Measurements from ENCODE around the gene IL22.

The IL22 gene

GRCh38 chr12:68240079-68240478 lies 13.3 kb downstream of the IL22 start:
- Mint-ChIP-seq H3K27me3 (ENCODE audit: low read depth, poor library complexity) (peaks cover 5% of the 10 kb centered on the region), H3K4me1 (peaks cover 24% of the 10 kb centered on the region), H3K36me3 (ENCODE audit: low read depth) (no peaks in the 10 kb centered on the region), H3K9me3 (peaks cover 3% of the 10 kb centered on the region), H3K27ac (no peak overlapping the region), H3K4me3 (no peak overlapping the region)
- no peak for TF ChIP-seq CTCF (IDR thresholded peaks at IDR 0.05)
- DNase-seq, result no peak

- no peaks in the 10 kb centered on the region for H3K36me3 Mint-ChIP-seq (ENCODE audit: low read depth)
- no peak for TF ChIP-seq CTCF (IDR thresholded peaks at IDR 0.05)
- H3K4me3 Mint-ChIP-seq, result no peak overlapping the region
- H3K9me3 Mint-ChIP-seq, result peaks cover 3% of the 10 kb centered on the region
- DNase-seq, result no peak
- no peak overlapping the region for H3K27ac Mint-ChIP-seq
- H3K27me3 Mint-ChIP-seq (ENCODE audit: low read depth, poor library complexity), result peaks cover 5% of the 10 kb centered on the region
- peaks cover 17% of the 10 kb centered on the region for H3K4me1 Mint-ChIP-seq
Observed at GRCh38 chr12:68239309-68239982, 14.0 kb downstream of the IL22 start.

DNA sequence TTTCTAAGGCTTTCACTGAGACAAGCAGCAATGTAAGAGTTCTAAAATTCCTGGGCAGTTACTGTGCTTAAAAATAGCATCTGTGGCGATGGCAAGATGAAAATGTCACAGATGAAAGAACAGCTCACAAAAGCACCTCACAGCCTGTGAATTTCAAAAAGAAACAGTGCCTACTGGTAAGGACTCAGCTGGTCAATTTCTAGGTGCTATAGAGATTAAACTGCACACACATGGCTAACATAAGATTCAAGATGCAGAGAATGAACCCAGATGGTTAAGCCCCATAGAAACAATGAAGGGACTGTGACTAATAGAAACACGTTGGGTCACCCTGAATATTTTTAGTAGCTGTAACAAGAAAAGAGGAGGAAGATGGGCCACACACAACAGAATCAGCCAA lies 15.8 kb downstream of the IL22 start:
- DNase-seq, result no peak
- H3K4me3 Mint-ChIP-seq, result no peak overlapping the region
- no peak overlapping the region for H3K27ac Mint-ChIP-seq
- peaks cover 5% of the 10 kb centered on the region for H3K27me3 Mint-ChIP-seq (ENCODE audit: low read depth, poor library complexity)
- no peaks in the 10 kb centered on the region for H3K36me3 Mint-ChIP-seq (ENCODE audit: low read depth)
- peaks cover 3% of the 10 kb centered on the region for H3K9me3 Mint-ChIP-seq
- peaks cover 6% of the 10 kb centered on the region for H3K4me1 Mint-ChIP-seq
- no peak for TF ChIP-seq CTCF (IDR thresholded peaks at IDR 0.05)

DNA sequence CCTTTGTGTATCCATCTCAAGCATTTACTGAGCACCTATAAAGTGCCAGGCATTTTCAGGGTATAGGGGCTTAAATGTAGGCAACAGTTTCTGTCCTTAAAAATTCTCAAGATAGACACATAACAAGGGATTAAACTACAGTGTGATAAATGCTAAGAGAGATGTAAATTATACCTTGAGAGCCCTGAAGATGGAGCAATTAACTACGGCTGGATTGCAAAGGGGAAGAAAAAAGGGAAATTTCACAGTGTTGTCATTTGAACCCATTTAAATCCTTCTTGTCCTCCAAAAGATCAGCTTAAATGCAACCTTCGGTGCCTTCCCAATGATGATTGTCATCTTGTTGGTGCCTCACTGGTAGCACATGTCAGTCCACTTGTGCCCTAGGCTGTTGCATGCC lies 16.3 kb downstream of the IL22 start:
- Mint-ChIP-seq H3K27ac (no peak overlapping the region), H3K4me1 (peaks cover 6% of the 10 kb centered on the region), H3K4me3 (no peak overlapping the region), H3K27me3 (ENCODE audit: low read depth, poor library complexity) (peaks cover 5% of the 10 kb centered on the region), H3K9me3 (peaks cover 3% of the 10 kb centered on the region), H3K36me3 (ENCODE audit: low read depth) (no peaks in the 10 kb centered on the region)
- TF ChIP-seq CTCF (IDR thresholded peaks at IDR 0.05), result no peak
- no peak for DNase-seq

DNA sequence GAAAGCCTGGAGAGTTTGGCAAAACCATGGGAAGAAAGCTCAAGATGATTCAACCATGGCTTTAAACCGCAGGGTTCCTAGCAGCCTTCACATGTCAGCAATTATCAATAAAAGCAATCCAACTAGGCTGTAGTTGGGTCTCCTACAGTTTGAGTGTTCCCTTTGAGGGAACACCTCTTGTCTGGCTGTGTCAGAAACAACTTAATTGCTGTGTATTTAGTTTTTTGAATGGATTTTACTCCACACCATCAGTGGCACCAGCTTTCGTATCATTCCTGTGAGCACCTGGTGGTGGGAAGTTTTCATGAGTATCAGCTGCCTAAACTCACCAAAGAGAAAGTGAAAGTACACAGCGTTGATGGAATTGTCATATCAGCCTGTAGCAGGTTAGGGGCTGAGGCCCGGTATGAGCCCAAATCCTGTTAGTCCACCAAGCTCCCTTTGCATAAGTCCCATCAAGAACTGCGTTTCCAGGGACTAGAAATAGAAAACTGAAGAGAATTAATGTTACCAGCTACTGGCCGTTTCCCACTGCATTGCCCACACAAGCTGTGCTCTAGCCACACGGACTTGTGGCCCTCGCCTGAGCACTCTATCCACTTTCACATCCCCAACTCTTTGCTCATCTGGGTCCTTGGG lies 16.9 kb downstream of the IL22 start:
- peaks cover 3% of the 10 kb centered on the region for H3K9me3 Mint-ChIP-seq
- DNase-seq, result no peak
- H3K4me1 Mint-ChIP-seq, result peaks cover 6% of the 10 kb centered on the region
- TF ChIP-seq CTCF (IDR thresholded peaks at IDR 0.05), result no peak
- no peak overlapping the region for H3K4me3 Mint-ChIP-seq
- no peaks in the 10 kb centered on the region for H3K36me3 Mint-ChIP-seq (ENCODE audit: low read depth)
- H3K27ac Mint-ChIP-seq, result no peak overlapping the region
- peaks cover 5% of the 10 kb centered on the region for H3K27me3 Mint-ChIP-seq (ENCODE audit: low read depth, poor library complexity)

DNA sequence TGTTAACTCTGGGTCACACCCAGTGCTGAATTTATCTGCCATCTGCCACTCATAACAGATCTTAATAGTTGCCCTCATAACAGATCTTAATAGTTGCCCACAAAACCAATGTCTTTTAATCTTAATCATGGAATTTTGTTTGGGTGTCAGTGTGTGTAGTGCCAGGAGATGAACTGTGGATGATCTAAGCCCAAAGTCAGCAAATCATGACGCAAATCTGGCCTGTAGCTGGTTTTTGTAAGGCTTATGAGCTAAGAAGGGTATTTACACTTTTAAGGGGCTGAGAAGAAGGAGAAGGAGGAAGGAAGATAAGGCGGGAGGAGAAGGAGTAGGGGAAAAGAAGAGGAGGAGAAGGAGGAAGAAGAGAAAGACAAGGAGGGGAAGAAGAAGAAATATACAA lies 17.8 kb downstream of the IL22 start:
- peaks cover 3% of the 10 kb centered on the region for H3K9me3 Mint-ChIP-seq
- H3K27ac Mint-ChIP-seq, result no peak overlapping the region
- H3K4me3 Mint-ChIP-seq, result no peak overlapping the region
- peaks cover 6% of the 10 kb centered on the region for H3K4me1 Mint-ChIP-seq
- no peak for DNase-seq
- TF ChIP-seq CTCF (IDR thresholded peaks at IDR 0.05), result no peak
- H3K27me3 Mint-ChIP-seq (ENCODE audit: low read depth, poor library complexity), result peaks cover 9% of the 10 kb centered on the region
- H3K36me3 Mint-ChIP-seq (ENCODE audit: low read depth), result no peaks in the 10 kb centered on the region

Data from nephron progenitor cell (in vitro differentiated cells).